A549 (cell line): ENCODE data around the gene BRF1. TPM values are rescaled to one million over a fixed set of nuclear protein-coding genes. Genes with fewer than 3 reads are reported as not detected.
A peak's percentile ranks its signal among the peaks of the same experiment; 100 is the strongest.

ENCODE experiments used
- ATAC-seq, 2 experiments: fragments of 200-7000 bp in 1 of 2; fragments of >200 bp in 1 of 2; cut with Nextera tagmentation in 1 of 2; cut with Tn5 transposase in 1 of 2; 3 replicates each; pipeline versions ENCODE4 v1.8.0 to v1.9.1; 2018 to 2020; ENCODE audit warnings: mild to moderate bottlenecking in 1 of 2, moderate library complexity in 1 of 2
- CTCF ChIA-PET: fragments of 300-600 bp; sonication (Branson Sonifier 250); formaldehyde crosslinking; extraction: SDS; loops from one replicate; lab custom pipeline; 2021; ENCODE audit warnings: antibody characterized with exemption, inconsistent platforms; lab: Yijun Ruan, JAX
- POLR2A ChIA-PET: fragments of 350-600 bp; formaldehyde crosslinking; extraction: SDS; loops from one replicate; lab custom pipeline; 2021; ENCODE audit warnings: antibody characterized with exemption, inconsistent platforms; lab: Yijun Ruan, JAX
- DNase-seq, 2 experiments: peaks; one replicate each; pipeline versions ENCODE4 v3.0.0 to v3.0.0-alpha.2; 2011 to 2016; ENCODE audit warnings: low read depth in 1 of 2, low spot score in 1 of 2
- FAIRE-seq: peaks from 2 replicates; lab custom pipeline; 2011; peaks lifted over from hg19 to GRCh38; lab: Jason Lieb, UNC
- H3K27ac ChIP-seq, 2 experiments: fragments of >200 bp; sonication (Bioruptor Twin); formaldehyde crosslinking; 3 replicates each; pipeline ENCODE4 v1.5.1; 2016 to 2017
- H3K4me1 ChIP-seq: fragments of >200 bp; sonication (Bioruptor Twin); formaldehyde crosslinking; 3 replicates; pipeline ENCODE4 v1.6.1; 2016
- H3K4me2 ChIP-seq: fragments of >200 bp; sonication (Bioruptor Twin); formaldehyde crosslinking; 3 replicates; pipeline ENCODE4 v1.6.1; 2016
- H3K4me3 ChIP-seq: fragments of >200 bp; sonication (Bioruptor Twin); formaldehyde crosslinking; 3 replicates; pipeline ENCODE4 v1.5.1; 2016
- H3K9me3 ChIP-seq: fragments of >200 bp; sonication (Bioruptor Twin); formaldehyde crosslinking; 3 replicates; pipeline ENCODE4 v1.6.1; 2016
- BHLHE40 ChIP-seq: IDR thresholded peaks from 2 replicates; pipeline ENCODE4 v1.6.1; 2012; ENCODE audit warnings: low read depth, low read length, inconsistent platforms
- CBX2 ChIP-seq: fragments of 200-600 bp; sonication (generic); IDR thresholded peaks from 2 replicates; pipeline ENCODE4 v1.6.1; 2016; ENCODE audit warnings: low read depth, mild to moderate bottlenecking, borderline replicate concordance
- CBX8 ChIP-seq: fragments of 200-600 bp; sonication (generic); IDR thresholded peaks from 2 replicates; pipeline ENCODE4 v1.6.1; 2016
- CEBPB ChIP-seq, 2 experiments: fragments of >200 bp in 1 of 2; sonication (Bioruptor Twin) in 1 of 2; formaldehyde crosslinking in 1 of 2; IDR thresholded peaks; 2 replicates each; pipeline ENCODE4 v1.6.1; 2012 to 2016
- E2F6 ChIP-seq: IDR thresholded peaks from 2 replicates; pipeline ENCODE4 v1.6.1; 2012; ENCODE audit warnings: low read depth, borderline replicate concordance
- EHF ChIP-seq: fragments of 250-450 bp; sonication (Bioruptor Pico); IDR thresholded peaks from 2 replicates; pipeline ENCODE4 v1.5.0; 2020; ENCODE audit warnings: mild to moderate bottlenecking
- EHMT2 ChIP-seq: fragments of 200-600 bp; sonication (generic); IDR thresholded peaks from 2 replicates; pipeline ENCODE4 v1.6.1; 2016; ENCODE audit warnings: antibody characterized with exemption, low read depth, mild to moderate bottlenecking, moderate library complexity
- FOXS1 ChIP-seq: fragments of 250-450 bp; sonication (Bioruptor Pico); IDR thresholded peaks from 2 replicates; pipeline ENCODE4 v1.5.0; 2020; ENCODE audit warnings: mild to moderate bottlenecking, moderate library complexity
- HDAC2 ChIP-seq: fragments of 200-600 bp; sonication (generic); IDR thresholded peaks from 2 replicates; pipeline ENCODE4 v1.6.1; 2016
- HOXA7 ChIP-seq: fragments of 250-450 bp; sonication (Bioruptor Pico); IDR thresholded peaks from 2 replicates; pipeline ENCODE4 v1.5.0; 2020; ENCODE audit warnings: mild to moderate bottlenecking, moderate library complexity
- HOXB13 ChIP-seq: fragments of 250-450 bp; sonication (Bioruptor Pico); IDR thresholded peaks from 2 replicates; pipeline ENCODE4 v1.5.0; 2020; ENCODE audit warnings: low read depth, mild to moderate bottlenecking, moderate library complexity
- HOXB5 ChIP-seq: fragments of 250-450 bp; sonication (Bioruptor Pico); IDR thresholded peaks from 2 replicates; pipeline ENCODE4 v1.5.0; 2020; ENCODE audit warnings: mild to moderate bottlenecking, moderate library complexity
- JUNB ChIP-seq: fragments of >200 bp; sonication (Bioruptor Twin); formaldehyde crosslinking; IDR thresholded peaks from 2 replicates; pipeline ENCODE4 v1.6.1; 2016
- MAX ChIP-seq: IDR thresholded peaks from 2 replicates; pipeline ENCODE4 v1.6.1; 2012
- MAZ ChIP-seq: fragments of 150-350 bp; IDR thresholded peaks from 2 replicates; pipeline ENCODE4 v1.6.1; 2014; ENCODE audit warnings: antibody characterized with exemption, low read depth, low read length, borderline replicate concordance
- NPAS2 ChIP-seq: fragments of 250-450 bp; sonication (Bioruptor Pico); IDR thresholded peaks from 2 replicates; pipeline ENCODE4 v1.8.0; 2022; ENCODE audit warnings: mild to moderate bottlenecking, moderate library complexity, borderline replicate concordance
- NR3C1 ChIP-seq: fragments of >200 bp; sonication (Bioruptor Twin); formaldehyde crosslinking; IDR thresholded peaks from 3 replicates; pipeline ENCODE4 v1.6.1; 2017
- PBX3 ChIP-seq: IDR thresholded peaks from 2 replicates; pipeline ENCODE4 v1.6.1; 2012
- POLR2A ChIP-seq: IDR thresholded peaks from 2 replicates; pipeline ENCODE4 v1.6.1; 2012; ENCODE audit warnings: mild to moderate bottlenecking, low read length
- RAD21 ChIP-seq, 2 experiments: fragments of >200 bp in 1 of 2; sonication (Bioruptor Twin) in 1 of 2; formaldehyde crosslinking in 1 of 2; IDR thresholded peaks in 1 of 2; conservative IDR thresholded peaks in 1 of 2; 2 replicates in 1 of 2; 3 replicates in 1 of 2; pipeline ENCODE4 v1.6.1; 2012 to 2018; ENCODE audit warnings: inconsistent platforms in 1 of 2
- RARB ChIP-seq: fragments of 250-450 bp; sonication (Bioruptor Pico); IDR thresholded peaks from 2 replicates; pipeline ENCODE4 v1.8.0; 2021; ENCODE audit warnings: mild to moderate bottlenecking, moderate library complexity
- REST ChIP-seq: fragments of 200-600 bp; sonication (generic); IDR thresholded peaks from 2 replicates; pipeline ENCODE4 v1.6.1; 2016; ENCODE audit warnings: antibody characterized with exemption, mild to moderate bottlenecking, moderate library complexity
- ZFP36 ChIP-seq: fragments of 450-650 bp; IDR thresholded peaks from 2 replicates; pipeline ENCODE4 v1.6.1; 2014; ENCODE audit warnings: borderline replicate concordance; ENCODE audit not compliant: partially characterized antibody
- ZNF302 ChIP-seq: fragments of 250-450 bp; sonication (Bioruptor Pico); IDR thresholded peaks from 2 replicates; pipeline ENCODE4 v1.9.0; 2021; ENCODE audit warnings: inconsistent platforms, mild to moderate bottlenecking, moderate library complexity
- WGBS: methylation state at CpG from one replicate; pipeline ENCODE4 v1.1.6; 2017; ENCODE audit errors: missing lambda C conversion rate; 5-methylcytosine and 5-hydroxymethylcytosine counted together
- polyA plus RNA-seq, 4 experiments: library from polyadenylated mRNA; depleted of rRNA in 3 of 4; stranded (reverse); fragments of >200 nt; fragmentation: RNase III in 1 of 4; extraction: RNeasy Plus Mini Kit Qiagen cat#74134 plus additional on column Dnase treatment in 1 of 4; gene quantifications; 2 replicates in 3 of 4; 3 replicates in 1 of 4; pipeline ENCODE4 v1.2.3, GENCODE V29; 2011 to 2017

The BRF1 gene
- polyA plus RNA-seq, 2 of the 4 experiments (the other 2 are of a cell fraction) = 8.5 to 25.7 TPM

GRCh38 chr14:105322791-105323556, 22.2 kb upstream of the BRF1 start:
- Histone ChIP-seq H3K4me1 (no peaks in the 10 kb centered on the region), H3K9me3 (no peaks in the 10 kb centered on the region), H3K4me2 (no peak overlapping the region)
- CTCF ChIA-PET = interaction anchor here (0.6 to 1.8 kb wide), 3 partner anchors 29 to 119 kb away, joined by 3 to 5 read pairs (median 3); no protein-coding TSS in a partner anchor
- POLR2A ChIA-PET = interaction anchor here (1.0 kb wide), 1 partner anchor 8 kb away, joined by 3 read pairs; the partner anchor contains the start of gene PACS2
- TF ChIP-seq MAX (no peak), RARB (CRISPR knock-in tag) (no peak), ZNF302 (no peak), NR3C1 (no peak), BHLHE40 (no peak), EHF (CRISPR knock-in tag) (no peak), CEBPB (IDR thresholded peaks at IDR 0.05) (no peak), MAZ (no peak), HOXB5 (CRISPR knock-in tag) (no peak), HDAC2 (no peak)
- TF ChIP-seq, all 56 proteins: peak for 0
- DNase-seq = no peak
- Histone ChIP-seq H3K4me3 (no peak overlapping the region), H3K27ac (no peak overlapping the region)
- ATAC-seq = peak in 1 of 2 experiments; percentile 41; a peak in 2 of 6 replicates
- WGBS = 87% methylated on average over 22 of the region's 27 CpGs
- no peak for FAIRE-seq

- no peak for TF ChIP-seq HOXB5 (CRISPR knock-in tag)
- TF ChIP-seq E2F6 = no peak
- TF ChIP-seq CBX2 = no peak
- no peak for TF ChIP-seq HOXA7 (CRISPR knock-in tag)
- no peak for TF ChIP-seq RAD21 (conservative IDR thresholded peaks at IDR 0.05 in 1 of 2, IDR thresholded peaks at IDR 0.05 in 1 of 2)
- TF ChIP-seq POLR2A = no peak
- no peak for TF ChIP-seq REST
- TF ChIP-seq PBX3 = no peak
- TF ChIP-seq ZNF302 = no peak
- TF ChIP-seq NPAS2 = no peak
- TF ChIP-seq ZFP36 = no peak
- no peak for TF ChIP-seq BHLHE40
- TF ChIP-seq JUNB = no peak
- TF ChIP-seq EHMT2 = no peak
- no peak for TF ChIP-seq FOXS1 (CRISPR knock-in tag)
- no peak for TF ChIP-seq HOXB13 (CRISPR knock-in tag)
- no peak for TF ChIP-seq RARB (CRISPR knock-in tag)
- no peak for TF ChIP-seq CBX8
- H3K4me2 ChIP-seq = no peak overlapping the region
- ATAC-seq (no peak), FAIRE-seq (no peak), DNase-seq (no peak)
- ChIA-PET CTCF (interaction anchor here (0.8 kb wide), 1 partner anchor 62 kb away, joined by 3 read pairs; no protein-coding TSS in a partner anchor), POLR2A (no interaction called here)
- H3K9me3 ChIP-seq = no peaks in the 10 kb centered on the region
- H3K4me1 ChIP-seq = peaks cover 16% of the 10 kb centered on the region
- WGBS = 81% methylated on average over 11 of the region's 11 CpGs
- no peak overlapping the region for H3K27ac ChIP-seq
- H3K4me3 ChIP-seq = no peak overlapping the region
Observed at GRCh38 chr14:105317546-105317945, 16.7 kb upstream of the BRF1 start.
